Endothelial cell of umbilical vein (primary cell): ENCODE data around the gene CD27. TPM values are rescaled to one million over a fixed set of nuclear protein-coding genes. Genes with fewer than 3 reads are reported as not detected.

ENCODE experiments used
- BruUV-seq: library from RNA; stranded (reverse); fragments of 400-500 nt; replicated peaks from 2 replicates; lab custom pipeline; 2021; lab: Mats Ljungman, UMichigan
- CTCF ChIA-PET: fragments of 300-600, 350-600 bp; sonication (Branson Sonifier 250); formaldehyde crosslinking; loops from one replicate; lab custom pipeline; 2021; ENCODE audit warnings: antibody characterized with exemption, inconsistent platforms; lab: Charles Lee
- POLR2A ChIA-PET: fragments of 300-600, 350-600 bp; sonication (Branson Sonifier 250); formaldehyde crosslinking; loops from one replicate; lab custom pipeline; 2021; ENCODE audit warnings: antibody characterized with exemption, inconsistent platforms; lab: Charles Lee
- DNase-seq: peaks from one replicate; pipeline ENCODE4 v3.0.0-alpha.2; 2011; ENCODE audit warnings: low read depth, low spot score
- FAIRE-seq: peaks from 2 replicates; lab custom pipeline; 2011; peaks lifted over from hg19 to GRCh38; lab: Jason Lieb, UNC
- H2AFZ ChIP-seq: 2 replicates; pipeline ENCODE4 v1.6.0; 2012; ENCODE audit warnings: low read depth, low read length, control low read depth, inconsistent platforms
- H3K27ac ChIP-seq: 2 replicates; pipeline ENCODE4 v1.5.1; 2011; ENCODE audit warnings: low read depth, mild to moderate bottlenecking, control low read depth, low read length, moderate library complexity; ENCODE audit not compliant: insufficient read depth
- H3K27me3 ChIP-seq, 2 experiments: 2 replicates each; pipeline versions ENCODE4 v1.6.0 to v1.6.1; 2011; ENCODE audit warnings: low read length in 2 of 2, mixed read lengths in 1 of 2; ENCODE audit not compliant: control insufficient read depth in 2 of 2, insufficient read depth in 2 of 2
- H3K36me3 ChIP-seq, 2 experiments: 2 replicates in 1 of 2; 3 replicates in 1 of 2; pipeline ENCODE4 v1.5.1; 2011; ENCODE audit warnings: low read length in 2 of 2, mild to moderate bottlenecking in 1 of 2, moderate library complexity in 1 of 2; ENCODE audit not compliant: control insufficient read depth in 2 of 2, insufficient read depth in 2 of 2; ENCODE audit errors: extremely low read depth in 1 of 2
- H3K4me1 ChIP-seq: 3 replicates; pipeline ENCODE4 v1.5.1; 2011; ENCODE audit warnings: mild to moderate bottlenecking, low read length; ENCODE audit not compliant: control insufficient read depth, insufficient read depth; ENCODE audit errors: extremely low read depth
- H3K4me2 ChIP-seq: 2 replicates; pipeline ENCODE4 v1.6.1; 2011; ENCODE audit warnings: low read length, control low read depth, mixed read lengths; ENCODE audit not compliant: insufficient read depth
- H3K4me3 ChIP-seq, 3 experiments: fragments of 200-600 bp in 1 of 3; sonication (generic), shearing (Covaris generic) in 1 of 3; replicated peaks in 1 of 3; 2 replicates each; pipeline ENCODE4 v1.5.1; 2011 to 2016; ENCODE audit warnings: control low read depth in 3 of 3, low read length in 3 of 3, mild to moderate bottlenecking in 2 of 3, inconsistent platforms in 1 of 3, low read depth in 1 of 3, moderate library complexity in 1 of 3; ENCODE audit not compliant: insufficient read depth in 1 of 3
- H3K79me2 ChIP-seq: 2 replicates; pipeline ENCODE4 v1.6.0; 2012; ENCODE audit warnings: low read length, inconsistent platforms; ENCODE audit not compliant: control insufficient read depth, insufficient read depth
- H3K9ac ChIP-seq: replicated peaks from 2 replicates; pipeline ENCODE3; 2011; ENCODE audit warnings: low read length, control low read depth; ENCODE audit not compliant: insufficient read depth; ENCODE audit errors: extremely low read depth
- H3K9me1 ChIP-seq: replicated peaks from 3 replicates; pipeline ENCODE4 v1.6.0; 2011; ENCODE audit warnings: mild to moderate bottlenecking, low read length; ENCODE audit not compliant: control insufficient read depth, insufficient read depth; ENCODE audit errors: extremely low read depth
- H3K9me3 ChIP-seq: replicated peaks from 2 replicates; pipeline ENCODE4 v1.5.1; 2012; ENCODE audit warnings: low read length, inconsistent platforms; ENCODE audit not compliant: control insufficient read depth, insufficient read depth
- H4K20me1 ChIP-seq: replicated peaks from 2 replicates; pipeline ENCODE3; 2011; ENCODE audit warnings: mild to moderate bottlenecking, low read length; ENCODE audit not compliant: control insufficient read depth, insufficient read depth; ENCODE audit errors: extremely low read depth
- CTCF ChIP-seq, 2 donors: IDR thresholded peaks; 1 replicate in 1 of 2; 2 replicates in 1 of 2; pipeline ENCODE4 v1.5.1; 2011; ENCODE audit warnings: low read length in 2 of 2, mild to moderate bottlenecking in 2 of 2, moderate library complexity in 2 of 2, control low read depth in 1 of 2, inconsistent platforms in 1 of 2, low read depth in 1 of 2; ENCODE audit not compliant: insufficient read depth in 1 of 2; ENCODE audit errors: extremely low read depth in 1 of 2
- EZH2 ChIP-seq: IDR thresholded peaks from 2 replicates; pipeline ENCODE4 v1.6.1; 2012; ENCODE audit warnings: borderline replicate concordance, low read depth, mild to moderate bottlenecking, moderate library complexity, low read length, inconsistent platforms; ENCODE audit not compliant: severe bottlenecking
- FOS ChIP-seq: IDR thresholded peaks from 2 replicates; pipeline ENCODE4 v1.6.1; 2011; ENCODE audit warnings: mild to moderate bottlenecking, low read length, moderate library complexity, borderline replicate concordance; ENCODE audit not compliant: insufficient read depth
- GATA2 ChIP-seq: IDR thresholded peaks from 2 replicates; pipeline ENCODE4 v1.7.0; 2011; ENCODE audit warnings: low read depth, mild to moderate bottlenecking, moderate library complexity, mixed read lengths, low read length; ENCODE audit not compliant: insufficient read length, insufficient read depth
- MAX ChIP-seq: IDR thresholded peaks from 2 replicates; pipeline ENCODE4 v1.6.1; 2011; ENCODE audit not compliant: insufficient read depth, insufficient read length
- POLR2A ChIP-seq: IDR thresholded peaks from 2 replicates; pipeline ENCODE4 v1.6.1; 2012; ENCODE audit warnings: low read depth, mild to moderate bottlenecking, control low read depth, low read length
- dilution Hi-C: fragments of 300-500 bp; cut with MboI; formaldehyde crosslinking; loops from one replicate; pipeline ENCODE4 v1.15.0; 2019; ENCODE audit warnings: low sequenced_read_pairs; ENCODE audit not compliant: extremely low pct_ligation_motif_present
- intact Hi-C: fragments of 100-400 bp; cut with micrococcal nuclease; formaldehyde crosslinking; loops from one replicate; pipeline ENCODE4 v1.10.0; 2022
- polyA plus RNA-seq, 4 experiments: library from polyadenylated mRNA; depleted of rRNA in 3 of 4; stranded (reverse) in 3 of 4; unstranded in 1 of 4; fragments of >200 nt; gene quantifications; 2 replicates each; pipeline versions ENCODE4 v1.2.1 to v1.2.3, GENCODE V29; 2011 to 2012; ENCODE audit warnings: missing spikeins in 1 of 4
- total RNA-seq: library from RNA; stranded (reverse); gene quantifications from 2 replicates; pipeline ENCODE4 v1.2.3, GENCODE V29; 2021

Gene CD27
- total and polyA plus RNA-seq, 2 donors (not counting 3 experiments of a cell fraction or from before 2014, with no cell fraction given) = not detected

DNA sequence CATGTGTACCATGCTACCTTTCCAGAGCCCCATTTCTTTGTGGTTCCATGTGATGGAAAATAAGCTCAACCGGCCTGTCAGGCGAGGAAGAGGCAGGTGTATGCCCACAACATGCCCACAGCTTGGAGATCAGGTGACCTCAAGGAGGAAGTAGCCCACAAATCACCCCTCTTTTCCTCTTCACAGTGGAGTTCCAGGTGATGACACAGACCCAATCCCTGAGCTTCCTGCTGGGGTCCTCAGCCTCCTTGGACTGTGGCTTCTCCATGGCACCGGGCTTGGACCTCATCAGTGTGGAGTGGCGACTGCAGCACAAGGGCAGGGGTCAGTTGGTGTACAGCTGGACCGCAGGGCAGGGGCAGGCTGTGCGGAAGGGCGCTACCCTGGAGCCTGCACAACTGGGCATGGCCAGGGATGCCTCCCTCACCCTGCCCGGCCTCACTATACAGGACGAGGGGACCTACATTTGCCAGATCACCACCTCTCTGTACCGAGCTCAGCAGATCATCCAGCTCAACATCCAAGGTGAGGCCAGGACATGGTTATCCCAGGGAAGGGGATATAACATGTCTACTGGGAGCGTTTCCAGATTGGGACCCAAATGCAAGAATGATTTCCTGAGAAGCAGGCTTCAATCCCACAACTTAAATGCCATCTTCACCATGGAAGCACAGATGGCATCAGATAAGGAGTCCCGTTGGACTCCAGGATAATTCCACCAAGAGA lies 12.6 kb downstream of the CD27 start:
- TF ChIP-seq CTCF (IDR thresholded peaks at IDR 0.05; ENCODE audit: extremely low read depth in 1 of 2, insufficient read depth in 1 of 2, low read depth in 1 of 2, low read length in 2 of 2) (no peak), FOS (no peak), GATA2 (no peak), EZH2 (no peak), MAX (no peak), POLR2A (no peak)
- H2AFZ ChIP-seq = no peak overlapping the region
- intact Hi-C loops (no loop called here), dilution Hi-C loops (no loop called here)
- no peak overlapping the region for H3K9ac ChIP-seq
- no peaks in the 10 kb centered on the region for H3K9me3 ChIP-seq
- no TSS peak for BruUV-seq
- no peaks in the 10 kb centered on the region for H3K79me2 ChIP-seq
- DNase-seq (no peak), FAIRE-seq (no peak)
- H3K4me2 ChIP-seq = no peak overlapping the region
- peaks cover 16% of the 10 kb centered on the region for H3K4me1 ChIP-seq
- no peak overlapping the region for H3K4me3 ChIP-seq
- H3K36me3 ChIP-seq = peaks cover 6 to 19% of the 10 kb centered on the region in 2 experiments
- ChIA-PET POLR2A (interaction anchor here (0.7 kb wide), 2 partner anchors 13 to 125 kb away, joined by 4 read pairs; partner anchors contain the start of gene VAMP1), CTCF (interaction anchor here (0.7 to 1.5 kb wide), 2 partner anchors 8 to 33 kb away, joined by 3 to 9 read pairs; no protein-coding TSS in a partner anchor)
- no peak overlapping the region for H3K27ac ChIP-seq
- H3K27me3 ChIP-seq = no peaks in the 10 kb centered on the region
- H4K20me1 ChIP-seq = no peaks in the 10 kb centered on the region
- H3K9me1 ChIP-seq = no peaks in the 10 kb centered on the region
